ENCODE data around the gene PKNOX2.

Gene PKNOX2

DNA sequence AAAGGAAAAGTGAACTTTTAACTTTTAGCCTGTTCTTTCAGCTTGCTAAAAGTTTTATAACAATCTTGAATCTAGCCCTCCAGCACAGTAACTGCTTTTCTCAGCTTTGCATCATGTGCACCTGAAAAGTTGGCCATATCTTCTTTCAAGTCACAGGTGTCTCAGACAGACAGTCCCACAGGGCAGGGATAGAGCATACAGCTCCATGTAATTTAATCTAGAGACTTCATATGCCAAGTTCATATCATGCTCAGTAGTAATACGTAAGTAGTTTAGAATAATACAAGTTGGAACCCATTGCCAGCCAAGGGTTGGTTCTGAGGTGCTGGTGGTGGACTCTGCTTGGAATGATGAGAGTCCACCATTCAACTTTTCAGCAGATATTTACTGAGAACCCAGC, 68.6 kb downstream of the PKNOX2 start:
- no peak overlapping the region for H3K4me3 ChIP-seq (replicated peaks; ENCODE audit: low read depth, low read length)
- H3K36me3 ChIP-seq (ENCODE audit: control insufficient read depth, insufficient read depth, low read length), result no peaks in the 10 kb centered on the region
- H3K27me3 ChIP-seq (replicated peaks; ENCODE audit: control insufficient read depth, insufficient read depth, low read length), result no peaks in the 10 kb centered on the region; the same call in 1 of the 2 replicates
- no peak for DNase-seq (ENCODE audit: extremely low read depth, insufficient read length)
- TF ChIP-seq, protein P1, sequence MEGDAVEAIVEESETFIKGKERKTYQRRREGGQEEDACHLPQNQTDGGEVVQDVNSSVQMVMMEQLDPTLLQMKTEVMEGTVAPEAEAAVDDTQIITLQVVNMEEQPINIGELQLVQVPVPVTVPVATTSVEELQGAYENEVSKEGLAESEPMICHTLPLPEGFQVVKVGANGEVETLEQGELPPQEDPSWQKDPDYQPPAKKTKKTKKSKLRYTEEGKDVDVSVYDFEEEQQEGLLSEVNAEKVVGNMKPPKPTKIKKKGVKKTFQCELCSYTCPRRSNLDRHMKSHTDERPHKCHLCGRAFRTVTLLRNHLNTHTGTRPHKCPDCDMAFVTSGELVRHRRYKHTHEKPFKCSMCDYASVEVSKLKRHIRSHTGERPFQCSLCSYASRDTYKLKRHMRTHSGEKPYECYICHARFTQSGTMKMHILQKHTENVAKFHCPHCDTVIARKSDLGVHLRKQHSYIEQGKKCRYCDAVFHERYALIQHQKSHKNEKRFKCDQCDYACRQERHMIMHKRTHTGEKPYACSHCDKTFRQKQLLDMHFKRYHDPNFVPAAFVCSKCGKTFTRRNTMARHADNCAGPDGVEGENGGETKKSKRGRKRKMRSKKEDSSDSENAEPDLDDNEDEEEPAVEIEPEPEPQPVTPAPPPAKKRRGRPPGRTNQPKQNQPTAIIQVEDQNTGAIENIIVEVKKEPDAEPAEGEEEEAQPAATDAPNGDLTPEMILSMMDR (IDR thresholded peaks at IDR 0.05; ENCODE audit: insufficient read depth, low read length, poor library complexity, severe bottlenecking), result no peak

DNA sequence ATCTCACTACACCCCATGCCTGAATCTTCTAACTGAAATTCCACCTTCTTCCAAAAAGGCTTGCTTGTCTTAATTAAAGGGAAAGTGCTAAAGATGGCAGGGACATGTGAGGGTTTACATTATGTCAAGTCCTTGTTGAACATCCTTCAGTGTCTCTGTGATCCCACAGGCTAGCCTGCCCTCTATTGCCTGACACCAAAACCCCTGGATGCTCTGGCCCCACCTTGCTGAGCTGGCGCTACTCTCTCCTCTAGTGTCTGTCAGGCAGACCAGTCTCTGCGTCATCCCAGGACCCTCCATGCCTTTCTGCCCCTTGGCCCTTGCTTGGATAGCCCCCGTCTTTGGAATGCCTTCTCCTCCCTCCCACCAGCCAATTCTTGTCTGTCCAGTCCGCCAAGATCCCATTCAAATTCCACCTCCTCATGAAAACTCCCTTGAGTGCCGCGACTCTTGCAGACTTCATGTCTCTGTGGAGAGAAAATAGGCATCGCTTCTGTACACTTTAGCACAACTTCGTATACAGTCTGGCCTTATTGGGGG, 69.3 kb downstream of the PKNOX2 start:
- Histone ChIP-seq H3K36me3 (ENCODE audit: control insufficient read depth, insufficient read depth, low read length) (no peaks in the 10 kb centered on the region), H3K27me3 (replicated peaks; ENCODE audit: control insufficient read depth, insufficient read depth, low read length) (no peaks in the 10 kb centered on the region; the same call in 1 of the 2 replicates), H3K4me3 (replicated peaks; ENCODE audit: low read depth, low read length) (no peak overlapping the region)
- DNase-seq (ENCODE audit: extremely low read depth, insufficient read length), result no peak
- TF ChIP-seq, protein P1 (IDR thresholded peaks at IDR 0.05; ENCODE audit: insufficient read depth, low read length, poor library complexity, severe bottlenecking), result no peak

DNA sequence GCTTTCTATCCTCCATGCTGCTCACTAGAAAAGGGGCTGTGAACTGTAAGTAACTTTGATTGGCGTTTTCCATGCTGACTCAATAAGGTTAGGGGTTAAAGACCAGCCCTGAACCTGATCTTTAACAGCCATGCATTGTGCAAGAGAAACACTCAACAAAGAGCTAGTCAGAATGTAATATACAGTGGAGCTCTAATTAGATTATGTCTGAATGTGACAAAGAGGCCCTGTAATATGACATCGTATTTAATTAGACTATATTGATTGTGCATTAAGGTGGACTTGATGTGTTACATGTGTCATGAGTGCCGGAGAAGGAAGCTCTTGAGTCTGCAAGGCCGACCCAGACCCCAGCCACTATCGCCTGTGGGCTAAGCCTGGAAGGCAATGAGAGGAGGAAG, 70.5 kb downstream of the PKNOX2 start:
- no peak for DNase-seq (ENCODE audit: extremely low read depth, insufficient read length)
- no peaks in the 10 kb centered on the region for H3K36me3 ChIP-seq (ENCODE audit: control insufficient read depth, insufficient read depth, low read length)
- no peak overlapping the region for H3K4me3 ChIP-seq (replicated peaks; ENCODE audit: low read depth, low read length)
- no peaks in the 10 kb centered on the region; the same call in 1 of the 2 replicates for H3K27me3 ChIP-seq (replicated peaks; ENCODE audit: control insufficient read depth, insufficient read depth, low read length)
- TF ChIP-seq, protein P1 (IDR thresholded peaks at IDR 0.05; ENCODE audit: insufficient read depth, low read length, poor library complexity, severe bottlenecking), result no peak

DNA sequence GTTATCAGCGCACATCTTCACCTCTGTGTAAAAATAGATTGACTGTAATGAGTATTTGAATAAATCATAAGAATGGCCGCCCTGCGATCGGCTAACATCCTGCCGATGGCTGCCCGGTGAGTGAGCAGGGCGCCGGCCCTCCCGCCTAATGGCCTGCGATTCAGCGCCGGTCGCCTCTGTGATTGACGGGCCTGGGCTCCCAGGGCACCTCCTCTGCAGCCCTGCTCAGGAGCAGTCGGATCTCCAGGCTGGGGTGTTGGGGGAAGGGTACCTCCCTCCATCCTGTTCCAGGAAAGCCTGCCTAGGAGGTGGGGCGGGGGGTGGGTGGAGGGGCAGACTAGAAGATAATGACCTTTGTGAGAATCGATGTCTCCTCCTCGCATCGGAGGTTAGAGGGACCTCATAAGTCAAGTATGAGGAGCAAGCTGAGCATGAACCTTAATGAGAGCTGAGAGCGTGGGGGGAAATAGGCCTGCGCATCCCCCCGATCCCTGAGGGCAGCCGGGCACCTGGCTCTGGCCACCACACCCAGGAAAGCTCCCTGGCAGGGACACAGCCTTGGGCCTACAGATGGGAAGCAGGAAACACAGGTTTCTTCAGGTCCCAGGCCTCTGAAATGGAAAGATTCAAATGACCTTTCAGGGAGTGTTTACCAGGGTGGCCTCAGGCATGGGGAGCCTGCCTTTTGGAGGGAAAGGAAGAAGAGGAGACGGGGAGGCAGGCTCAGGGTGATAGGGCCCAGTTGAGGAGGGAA, 71.7 kb downstream of the PKNOX2 start:
- no peak for DNase-seq (ENCODE audit: extremely low read depth, insufficient read length)
- Histone ChIP-seq H3K4me3 (replicated peaks; ENCODE audit: low read depth, low read length) (no peak overlapping the region), H3K27me3 (replicated peaks; ENCODE audit: control insufficient read depth, insufficient read depth, low read length) (peaks cover 2% of the 10 kb centered on the region; the same call in 1 of the 2 replicates), H3K36me3 (ENCODE audit: control insufficient read depth, insufficient read depth, low read length) (no peaks in the 10 kb centered on the region)
- TF ChIP-seq, protein P1 (IDR thresholded peaks at IDR 0.05; ENCODE audit: insufficient read depth, low read length, poor library complexity, severe bottlenecking), result no peak

DNA sequence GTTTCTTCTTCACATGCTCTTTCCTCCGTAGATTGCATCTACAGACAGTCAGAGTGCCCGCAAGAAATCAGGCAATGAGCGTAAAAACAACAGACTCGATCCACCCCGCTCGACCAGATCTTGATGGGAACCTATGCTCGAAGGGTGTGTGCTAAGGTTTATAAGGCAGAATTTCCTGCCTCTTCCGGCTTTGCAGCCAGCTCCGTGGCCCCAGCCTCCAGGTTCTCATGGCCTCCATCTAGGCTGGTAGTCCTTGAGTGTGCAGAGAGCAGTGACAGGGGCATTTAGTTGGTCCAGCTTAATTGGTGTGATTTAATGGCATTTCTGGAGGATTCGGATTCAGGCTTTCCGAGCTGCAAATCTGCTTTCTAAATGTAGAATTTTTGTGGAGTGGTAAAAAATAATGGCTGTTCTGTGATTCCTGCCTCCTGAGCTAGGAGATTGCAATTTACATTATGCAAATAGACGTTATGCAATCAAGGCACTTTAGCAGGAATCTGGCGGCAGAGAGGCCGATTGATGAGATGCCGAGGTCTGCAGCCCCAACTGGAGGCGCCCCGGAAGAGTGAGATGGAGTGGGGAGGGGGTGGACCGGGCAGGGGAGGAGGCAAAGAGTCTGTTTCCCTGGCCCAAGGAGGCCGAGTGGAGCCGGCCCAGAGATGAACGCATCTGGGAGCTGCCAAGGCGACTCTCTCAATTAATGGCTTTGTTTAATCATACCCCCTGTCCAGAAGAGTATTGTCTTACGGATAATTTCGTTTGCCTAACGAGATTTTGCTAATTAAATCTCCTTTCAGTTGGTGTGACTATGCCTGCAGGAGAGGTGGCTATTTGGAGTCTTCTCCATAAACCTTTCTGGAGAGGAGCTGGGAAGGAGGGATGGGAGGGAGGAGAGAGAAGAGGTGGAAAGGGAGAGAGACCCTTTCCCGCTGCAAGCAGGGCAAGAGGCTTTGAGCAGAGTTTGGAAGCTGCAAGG, 75.3 kb downstream of the PKNOX2 start:
- Histone ChIP-seq H3K36me3 (ENCODE audit: control insufficient read depth, insufficient read depth, low read length) (no peaks in the 10 kb centered on the region), H3K4me3 (replicated peaks; ENCODE audit: low read depth, low read length) (no peak overlapping the region)
- TF ChIP-seq, protein P1 (IDR thresholded peaks at IDR 0.05; ENCODE audit: insufficient read depth, low read length, poor library complexity, severe bottlenecking), result no peak

More for the DNA sequence above, 75.3 kb downstream of the PKNOX2 start:
- no peak for DNase-seq (ENCODE audit: extremely low read depth, insufficient read length)
- peaks cover 2% of the 10 kb centered on the region; the same call in 1 of the 2 replicates for H3K27me3 ChIP-seq (replicated peaks; ENCODE audit: control insufficient read depth, insufficient read depth, low read length)
